ENCODE results near the gene MBIP.

Gene MBIP

GRCh38 chr14:36315159-36315853, 5.1 kb downstream of the MBIP start:
- Histone ChIP-seq H3K27ac (ENCODE audit: low read length) (no peak overlapping the region), H2AFZ (ENCODE audit: low read length) (no peak overlapping the region), H4K20me1 (ENCODE audit: insufficient read depth, low read length) (no peaks in the 10 kb centered on the region), H3K9ac (ENCODE audit: low read length) (no peak overlapping the region), H3K4me1 (ENCODE audit: low read length) (no peaks in the 10 kb centered on the region), H3K79me2 (ENCODE audit: low read length) (peaks cover 50% of the 10 kb centered on the region), H3K9me3 (replicated peaks; ENCODE audit: insufficient read depth, low read length) (no peaks in the 10 kb centered on the region), H3K36me3 (replicated peaks; ENCODE audit: insufficient read depth, low read length) (no peaks in the 10 kb centered on the region), H3K4me2 (ENCODE audit: low read depth, low read length) (no peak overlapping the region), H3K4me3 (ENCODE audit: low read length) (no peak overlapping the region), H3K27me3 (replicated peaks; ENCODE audit: insufficient read depth, low read length) (no peaks in the 10 kb centered on the region), H3F3A (ENCODE audit: insufficient read depth, low read length) (no peaks in the 10 kb centered on the region), H3K9me2 (replicated peaks; ENCODE audit: insufficient read depth, low read length) (no peaks in the 10 kb centered on the region)
- no peak for TF ChIP-seq EZH2 (optimal IDR thresholded peaks at IDR 0.05; ENCODE audit: low read depth, low read length)
- no peak for TF ChIP-seq EZH2phosphoT487 (IDR thresholded peaks at IDR 0.05; ENCODE audit: low read length)
- TF ChIP-seq CTCF (IDR thresholded peaks at IDR 0.05; ENCODE audit: low read length): no peak
- DNase-seq: no peak

GRCh38 chr14:36313898-36314297, 6.5 kb downstream of the MBIP start:
- no peak for TF ChIP-seq EZH2 (optimal IDR thresholded peaks at IDR 0.05; ENCODE audit: low read depth, low read length)
- TF ChIP-seq CTCF (IDR thresholded peaks at IDR 0.05; ENCODE audit: low read length): no peak
- TF ChIP-seq EZH2phosphoT487 (IDR thresholded peaks at IDR 0.05; ENCODE audit: low read length): no peak
- no peaks in the 10 kb centered on the region for H4K20me1 ChIP-seq (ENCODE audit: insufficient read depth, low read length)
- no peak overlapping the region for H2AFZ ChIP-seq (ENCODE audit: low read length)
- no peak overlapping the region for H3K9ac ChIP-seq (ENCODE audit: low read length)
- no peaks in the 10 kb centered on the region for H3K9me2 ChIP-seq (replicated peaks; ENCODE audit: insufficient read depth, low read length)
- DNase-seq: no peak
- H3K27me3 ChIP-seq (replicated peaks; ENCODE audit: insufficient read depth, low read length): no peaks in the 10 kb centered on the region
- H3K79me2 ChIP-seq (ENCODE audit: low read length): peaks cover 36% of the 10 kb centered on the region
- no peaks in the 10 kb centered on the region for H3F3A ChIP-seq (ENCODE audit: insufficient read depth, low read length)
- no peak overlapping the region for H3K4me2 ChIP-seq (ENCODE audit: low read depth, low read length)
- no peaks in the 10 kb centered on the region for H3K9me3 ChIP-seq (replicated peaks; ENCODE audit: insufficient read depth, low read length)
- no peak overlapping the region for H3K4me3 ChIP-seq (ENCODE audit: low read length)
- no peak overlapping the region for H3K27ac ChIP-seq (ENCODE audit: low read length)
- H3K36me3 ChIP-seq (replicated peaks; ENCODE audit: insufficient read depth, low read length): no peaks in the 10 kb centered on the region
- H3K4me1 ChIP-seq (ENCODE audit: low read length): no peaks in the 10 kb centered on the region

- H3K4me1 ChIP-seq (ENCODE audit: low read length): no peaks in the 10 kb centered on the region
- no peak overlapping the region for H3K27ac ChIP-seq (ENCODE audit: low read length)
- no peaks in the 10 kb centered on the region for H3F3A ChIP-seq (ENCODE audit: insufficient read depth, low read length)
- H3K4me2 ChIP-seq (ENCODE audit: low read depth, low read length): no peak overlapping the region
- H4K20me1 ChIP-seq (ENCODE audit: insufficient read depth, low read length): no peaks in the 10 kb centered on the region
- H3K4me3 ChIP-seq (ENCODE audit: low read length): no peak overlapping the region
- H3K9me2 ChIP-seq (replicated peaks; ENCODE audit: insufficient read depth, low read length): no peaks in the 10 kb centered on the region
- peaks cover 30% of the 10 kb centered on the region for H3K79me2 ChIP-seq (ENCODE audit: low read length)
- no peaks in the 10 kb centered on the region for H3K27me3 ChIP-seq (replicated peaks; ENCODE audit: insufficient read depth, low read length)
- H3K9ac ChIP-seq (ENCODE audit: low read length): no peak overlapping the region
- H3K9me3 ChIP-seq (replicated peaks; ENCODE audit: insufficient read depth, low read length): no peaks in the 10 kb centered on the region
- TF ChIP-seq EZH2 (optimal IDR thresholded peaks at IDR 0.05; ENCODE audit: low read depth, low read length): no peak
- TF ChIP-seq CTCF (IDR thresholded peaks at IDR 0.05; ENCODE audit: low read length): no peak
- TF ChIP-seq EZH2phosphoT487 (IDR thresholded peaks at IDR 0.05; ENCODE audit: low read length): no peak
- no peak overlapping the region for H2AFZ ChIP-seq (ENCODE audit: low read length)
- no peak for DNase-seq
- no peaks in the 10 kb centered on the region for H3K36me3 ChIP-seq (replicated peaks; ENCODE audit: insufficient read depth, low read length)
Measured at GRCh38 chr14:36313206-36313605, 7.2 kb downstream of the MBIP start.
